HepG2 (cell line): ENCODE measurements around the gene MMP25. TPM values are rescaled to one million over a fixed set of nuclear protein-coding genes. Genes with fewer than 3 reads are reported as not detected.

Experiments
- CSRNP2 ChIP-seq: sonication (generic); formaldehyde crosslinking; conservative IDR thresholded peaks from 2 replicates; pipeline ENCODE4 v1.8.0; 2022; ENCODE audit warnings: low read depth, missing genetic modification reagents
- EED ChIP-seq: sonication (generic); formaldehyde crosslinking; IDR thresholded peaks from 2 replicates; pipeline ENCODE4 v1.5.0; 2020; ENCODE audit warnings: mild to moderate bottlenecking, missing genetic modification reagents
- LBX2 ChIP-seq: sonication (generic); formaldehyde crosslinking; IDR thresholded peaks from 2 replicates; pipeline ENCODE4 v1.5.0; 2020; ENCODE audit warnings: missing genetic modification reagents, mild to moderate bottlenecking, borderline replicate concordance
- MXI1 ChIP-seq: IDR thresholded peaks from 3 replicates; pipeline ENCODE4 v1.6.1; 2012; ENCODE audit warnings: low read depth, low read length, inconsistent platforms, borderline replicate concordance
- NCOA2 ChIP-seq: sonication (generic); formaldehyde crosslinking; IDR thresholded peaks from 2 replicates; pipeline ENCODE4 v1.8.0; 2022; ENCODE audit warnings: inconsistent platforms
- PAX8 ChIP-seq: sonication (generic); formaldehyde crosslinking; IDR thresholded peaks from 2 replicates; pipeline ENCODE4 v1.8.0; 2022; ENCODE audit warnings: mild to moderate bottlenecking, missing genetic modification reagents, borderline replicate concordance
- PHF5A ChIP-seq: IDR thresholded peaks from one replicate; pipeline ENCODE4 v1.6.1; 2018; ENCODE audit warnings: low read depth, missing genetic modification reagents; ENCODE audit not compliant: unreplicated experiment
- POLR2A ChIP-seq, 2 experiments: IDR thresholded peaks; 2 replicates each; pipeline ENCODE4 v1.6.1; 2011; ENCODE audit warnings: low read depth in 2 of 2, low read length in 2 of 2, mild to moderate bottlenecking in 1 of 2, moderate library complexity in 1 of 2; ENCODE audit not compliant: insufficient read depth in 1 of 2
- RNF219 ChIP-seq: sonication (generic); formaldehyde crosslinking; IDR thresholded peaks from 2 replicates; pipeline ENCODE4 v1.5.0; 2020; ENCODE audit warnings: mild to moderate bottlenecking, missing genetic modification reagents
- SRSF1 ChIP-seq: fragments of 200-400 bp; formaldehyde crosslinking; optimal IDR thresholded peaks from 2 replicates; pipeline ENCODE3; 2017; ENCODE audit warnings: mild to moderate bottlenecking, low read depth, low read length, moderate library complexity
- ZBTB46 ChIP-seq: sonication (generic); formaldehyde crosslinking; IDR thresholded peaks from 2 replicates; pipeline ENCODE4 v1.4.0; 2020; ENCODE audit warnings: mild to moderate bottlenecking, missing genetic modification reagents, borderline replicate concordance
- ZBTB7A ChIP-seq: sonication (generic); formaldehyde crosslinking; IDR thresholded peaks from 2 replicates; pipeline ENCODE4 v1.8.0; 2022; ENCODE audit warnings: mild to moderate bottlenecking, missing genetic modification reagents
- ZMAT3 ChIP-seq: sonication (generic); formaldehyde crosslinking; conservative IDR thresholded peaks from 2 replicates; pipeline ENCODE4 v1.7.0; 2021; ENCODE audit warnings: missing genetic modification reagents
- ZNF160 ChIP-seq: sonication (generic); formaldehyde crosslinking; IDR thresholded peaks from 2 replicates; pipeline ENCODE4 v1.8.0; 2022; ENCODE audit warnings: mild to moderate bottlenecking, inconsistent platforms, missing genetic modification reagents
- ZNF280D ChIP-seq: sonication (generic); formaldehyde crosslinking; IDR thresholded peaks from 2 replicates; pipeline ENCODE4 v1.5.1; 2020; ENCODE audit warnings: mild to moderate bottlenecking, missing genetic modification reagents
- ZNF460 ChIP-seq: sonication (generic); formaldehyde crosslinking; IDR thresholded peaks from 2 replicates; pipeline ENCODE4 v1.5.1; 2020; ENCODE audit warnings: missing genetic modification reagents, mild to moderate bottlenecking, borderline replicate concordance
- ZNF589 ChIP-seq: sonication (generic); formaldehyde crosslinking; conservative IDR thresholded peaks from 2 replicates; pipeline ENCODE4 v1.8.0; 2022; ENCODE audit warnings: mild to moderate bottlenecking, moderate library complexity, missing genetic modification reagents
- ZNF614 ChIP-seq: IDR thresholded peaks from 2 replicates; pipeline ENCODE4 v1.6.1; 2018; ENCODE audit warnings: missing biosample characterization, missing genetic modification reagents, inconsistent platforms, borderline replicate concordance
- ZNF737 ChIP-seq: sonication (generic); formaldehyde crosslinking; IDR thresholded peaks from 2 replicates; pipeline ENCODE4 v1.5.0; 2020; ENCODE audit warnings: missing genetic modification reagents, mild to moderate bottlenecking, borderline replicate concordance
- ZNF883 ChIP-seq: sonication (generic); formaldehyde crosslinking; IDR thresholded peaks from 2 replicates; pipeline ENCODE4 v1.5.1; 2020; ENCODE audit warnings: mild to moderate bottlenecking, missing genetic modification reagents; ENCODE audit errors: not compliant biosample characterization
- polyA plus RNA-seq, 8 experiments: library from polyadenylated mRNA; depleted of rRNA in 3 of 8; stranded (reverse) in 7 of 8; unstranded in 1 of 8; fragments of >200 nt; fragmentation: Illumina TruSeq in 4 of 8; extraction: Trizol in 4 of 8; gene quantifications; 2 replicates each; pipeline versions ENCODE4 v1.2.1 to v1.2.3, GENCODE V29; 2011 to 2016; ENCODE audit warnings: low read depth in 4 of 8, missing spikeins in 1 of 8, mixed read lengths in 1 of 8; ENCODE audit not compliant: insufficient read depth in 1 of 8
- total RNA-seq, 5 experiments: library from RNA; depleted of rRNA; stranded (reverse); fragments of >200 nt; fragmentation: Illumina TruSeq; extraction: Trizol; gene quantifications; 2 replicates each; pipeline ENCODE4 v1.2.3, GENCODE V29; 2016; ENCODE audit warnings: low read depth in 1 of 5

The MMP25 gene
- total and polyA plus RNA-seq, 2 of the 13 experiments (the other 11 are each of a cell fraction or from before 2014, with no cell fraction given): 0.04 to 0.08 TPM

- TF ChIP-seq ZNF883 (CRISPR knock-in tag): peak; percentile 88
- no peak for TF ChIP-seq PAX8
- TF ChIP-seq NCOA2 (CRISPR knock-in tag): no peak; the same call in none of the 2 replicates
- no peak for TF ChIP-seq ZNF589 (CRISPR knock-in tag)
- TF ChIP-seq EED: peak; percentile 83; the same call in 1 of the 2 replicates
- TF ChIP-seq ZNF280D: no peak
- TF ChIP-seq LBX2 (CRISPR knock-in tag): no peak
- 0 out of 2 replicates have a peak, but pooled peaks have one; percentile 24 for TF ChIP-seq ZNF160
- TF ChIP-seq ZMAT3: no peak
- peak; percentile 34 to 84; a peak in 3 of 4 replicates for TF ChIP-seq POLR2A (IDR thresholded peaks at IDR 0.05; ENCODE audit: insufficient read depth in 1 of 2, low read depth in 2 of 2, low read length in 2 of 2)
- TF ChIP-seq PHF5A (CRISPR knock-in tag): no peak
- TF ChIP-seq MXI1: no peak; the same call in 2 of the 3 replicates
- TF ChIP-seq ZNF460 (CRISPR knock-in tag): no peak
- TF ChIP-seq ZBTB46 (CRISPR knock-in tag): no peak
- TF ChIP-seq ZNF614: peak; percentile 63; the same call in 1 of the 2 replicates
- peak; percentile 85 for TF ChIP-seq SRSF1
- TF ChIP-seq ZBTB7A (CRISPR knock-in tag): peak; percentile 89
- TF ChIP-seq RNF219: no peak
- TF ChIP-seq CSRNP2 (CRISPR knock-in tag): no peak
- no peak for TF ChIP-seq ZNF737
Observed at GRCh38 chr16:3059041-3059722, 12.8 kb downstream of the MMP25 start (continued).
